ENCODE data around the gene ZNF536. TPM values are rescaled to one million over a fixed set of nuclear protein-coding genes. Genes with fewer than 3 reads are reported as not detected.

The ZNF536 gene
- total and polyA plus RNA-seq, 2 of the 13 experiments (the other 11 are each of a cell fraction or from before 2014, with no cell fraction given), result not detected

DNA sequence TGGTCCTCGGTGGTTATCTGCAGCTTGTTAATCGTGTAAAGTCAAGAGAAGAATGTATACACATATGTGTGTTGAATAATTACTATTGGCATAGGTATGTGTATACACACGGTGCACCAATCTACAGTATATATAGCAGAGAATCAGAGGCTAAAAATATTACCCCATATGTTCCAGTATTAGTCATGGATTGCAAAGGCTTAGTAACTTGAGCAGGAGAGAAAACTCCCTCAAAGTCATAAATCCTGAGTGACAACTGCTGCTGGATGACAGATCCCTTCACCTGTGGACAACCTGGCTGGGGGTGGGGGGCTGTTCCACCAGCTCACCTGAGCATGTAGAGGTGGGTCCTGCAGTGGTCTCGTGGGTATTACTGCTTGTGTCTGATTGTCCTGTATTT is 185.0 kb downstream of the ZNF536 start:
- Histone ChIP-seq H3K4me3 (replicated peaks in 1 of 3; ENCODE audit: insufficient read depth in 1 of 3, low read depth in 2 of 3, low read length in 3 of 3) (no peak overlapping the region), H3K4me1 (ENCODE audit: insufficient read depth, low read length) (no peaks in the 10 kb centered on the region), H4K20me1 (ENCODE audit: insufficient read depth, low read length) (no peaks in the 10 kb centered on the region), H3K36me3 (replicated peaks in 1 of 2; ENCODE audit: control insufficient read depth in 1 of 2, insufficient read depth in 2 of 2, low read length in 2 of 2) (no peaks in the 10 kb centered on the region), H3K27me3 (ENCODE audit: control insufficient read depth in 1 of 2, insufficient read depth in 2 of 2, low read length in 2 of 2) (no peaks in the 10 kb centered on the region; a peak in 1 of 5 replicates), H3K27ac (ENCODE audit: extremely low read length, insufficient read depth, low read length) (no peak overlapping the region), H3K9ac (ENCODE audit: insufficient read depth, low read depth, low read length) (no peak overlapping the region), H3K4me2 (ENCODE audit: low read depth, low read length) (no peak overlapping the region), H3K79me2 (ENCODE audit: insufficient read depth, low read length) (no peaks in the 10 kb centered on the region), H2AFZ (ENCODE audit: low read length) (no peak overlapping the region), H3K9me3 (ENCODE audit: low read length) (no peaks in the 10 kb centered on the region)
- FAIRE-seq (no peak), DNase-seq (ENCODE audit: low spot score) (no peak), ATAC-seq (no peak)
- BruUV-seq (replicated peaks), result no TSS peak
- ChIA-PET POLR2A (no interaction called here), CTCF (ENCODE audit: low intra/inter-chr PET ratio, low total read pairs) (no interaction called here)
- TF ChIP-seq ZNF850 (CRISPR knock-in tag; conservative IDR thresholded peaks at IDR 0.05) (no peak), ZNF274 (CRISPR knock-in tag; IDR thresholded peaks at IDR 0.05) (no peak)
- in situ Hi-C loops (cut with HindIII; ENCODE audit: extremely low pct_ligation_motif_present, low pct_unique_long_range_greater_than_20kb), result no loop called here
- intact Hi-C loops (cut with micrococcal nuclease; ENCODE audit: unreplicated experiment), result no loop called here
- 13% methylated on average over 4 of the region's 4 CpGs for WGBS (ENCODE audit: low lambda C conversion rate)

DNA sequence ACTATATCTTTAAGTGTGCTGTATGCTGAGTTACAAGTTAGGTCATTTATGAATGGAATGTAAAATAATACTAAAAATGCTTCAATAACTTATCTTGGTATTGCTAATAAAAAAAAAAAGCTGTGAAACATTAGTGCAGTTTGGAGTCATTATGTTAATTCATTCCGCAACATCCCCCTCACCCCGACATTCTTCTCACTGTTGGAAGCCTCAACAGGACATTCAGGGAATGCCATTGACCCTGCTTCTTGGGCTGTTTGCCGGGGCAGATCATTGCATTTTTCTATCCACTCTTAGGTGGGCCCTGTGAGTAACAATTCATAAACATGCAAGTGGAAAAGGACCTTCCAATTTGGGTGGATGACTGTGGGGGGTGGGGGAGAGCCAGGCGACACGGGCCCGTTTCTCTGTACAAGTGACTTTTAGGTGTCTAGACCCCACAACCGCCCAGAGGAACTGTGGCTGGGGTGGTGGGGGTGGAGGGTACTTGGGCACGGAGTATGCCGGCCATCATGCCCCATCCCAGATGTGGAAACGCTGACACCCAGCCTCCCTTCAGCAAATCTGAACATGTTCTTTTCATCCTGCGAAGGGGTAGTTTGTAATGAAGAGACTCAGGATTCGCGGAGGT is 185.9 kb downstream of the ZNF536 start:
- Histone ChIP-seq H3K27ac (ENCODE audit: extremely low read length, insufficient read depth, low read length) (no peak overlapping the region), H3K27me3 (ENCODE audit: control insufficient read depth in 1 of 2, insufficient read depth in 2 of 2, low read length in 2 of 2) (no peaks in the 10 kb centered on the region; a peak in 1 of 5 replicates), H3K4me3 (replicated peaks in 1 of 3; ENCODE audit: insufficient read depth in 1 of 3, low read depth in 2 of 3, low read length in 3 of 3) (no peak overlapping the region), H2AFZ (ENCODE audit: low read length) (no peak overlapping the region), H3K4me1 (ENCODE audit: insufficient read depth, low read length) (no peaks in the 10 kb centered on the region), H3K36me3 (replicated peaks in 1 of 2; ENCODE audit: control insufficient read depth in 1 of 2, insufficient read depth in 2 of 2, low read length in 2 of 2) (no peaks in the 10 kb centered on the region), H3K79me2 (ENCODE audit: insufficient read depth, low read length) (no peaks in the 10 kb centered on the region), H3K9me3 (ENCODE audit: low read length) (no peaks in the 10 kb centered on the region), H4K20me1 (ENCODE audit: insufficient read depth, low read length) (no peaks in the 10 kb centered on the region), H3K9ac (ENCODE audit: insufficient read depth, low read depth, low read length) (no peak overlapping the region), H3K4me2 (ENCODE audit: low read depth, low read length) (no peak overlapping the region)
- ATAC-seq (no peak), FAIRE-seq (no peak), DNase-seq (ENCODE audit: low spot score) (no peak)
- ChIA-PET CTCF (ENCODE audit: low intra/inter-chr PET ratio, low total read pairs) (no interaction called here), POLR2A (no interaction called here)
- 59% methylated on average over 7 of the region's 13 CpGs for WGBS (ENCODE audit: low lambda C conversion rate)
- in situ Hi-C loops (cut with HindIII; ENCODE audit: extremely low pct_ligation_motif_present, low pct_unique_long_range_greater_than_20kb), result no loop called here
- BruUV-seq (replicated peaks), result no TSS peak
- intact Hi-C loops (cut with micrococcal nuclease; ENCODE audit: unreplicated experiment), result no loop called here
- TF ChIP-seq, protein P1, sequence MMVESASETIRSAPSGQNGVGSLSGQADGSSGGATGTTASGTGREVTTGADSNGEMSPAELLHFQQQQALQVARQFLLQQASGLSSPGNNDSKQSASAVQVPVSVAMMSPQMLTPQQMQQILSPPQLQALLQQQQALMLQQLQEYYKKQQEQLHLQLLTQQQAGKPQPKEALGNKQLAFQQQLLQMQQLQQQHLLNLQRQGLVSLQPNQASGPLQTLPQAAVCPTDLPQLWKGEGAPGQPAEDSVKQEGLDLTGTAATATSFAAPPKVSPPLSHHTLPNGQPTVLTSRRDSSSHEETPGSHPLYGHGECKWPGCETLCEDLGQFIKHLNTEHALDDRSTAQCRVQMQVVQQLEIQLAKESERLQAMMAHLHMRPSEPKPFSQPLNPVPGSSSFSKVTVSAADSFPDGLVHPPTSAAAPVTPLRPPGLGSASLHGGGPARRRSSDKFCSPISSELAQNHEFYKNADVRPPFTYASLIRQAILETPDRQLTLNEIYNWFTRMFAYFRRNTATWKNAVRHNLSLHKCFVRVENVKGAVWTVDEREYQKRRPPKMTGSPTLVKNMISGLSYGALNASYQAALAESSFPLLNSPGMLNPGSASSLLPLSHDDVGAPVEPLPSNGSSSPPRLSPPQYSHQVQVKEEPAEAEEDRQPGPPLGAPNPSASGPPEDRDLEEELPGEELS (CRISPR knock-in tag; IDR thresholded peaks at IDR 0.05), result no peak
- TF ChIP-seq MXD4 (CRISPR knock-in tag; IDR thresholded peaks at IDR 0.05), result no peak
- TF ChIP-seq RBAK (CRISPR knock-in tag; IDR thresholded peaks at IDR 0.05), result no peak
- no peak for TF ChIP-seq ZNF556 (CRISPR knock-in tag; IDR thresholded peaks at IDR 0.05; ENCODE audit: borderline replicate concordance)
- TF ChIP-seq JARID2 (CRISPR knock-in tag; IDR thresholded peaks at IDR 0.05; ENCODE audit: insufficient replicate concordance), result no peak
- no peak for TF ChIP-seq MIXL1 (CRISPR knock-in tag; IDR thresholded peaks at IDR 0.05)
- TF ChIP-seq, protein P2, sequence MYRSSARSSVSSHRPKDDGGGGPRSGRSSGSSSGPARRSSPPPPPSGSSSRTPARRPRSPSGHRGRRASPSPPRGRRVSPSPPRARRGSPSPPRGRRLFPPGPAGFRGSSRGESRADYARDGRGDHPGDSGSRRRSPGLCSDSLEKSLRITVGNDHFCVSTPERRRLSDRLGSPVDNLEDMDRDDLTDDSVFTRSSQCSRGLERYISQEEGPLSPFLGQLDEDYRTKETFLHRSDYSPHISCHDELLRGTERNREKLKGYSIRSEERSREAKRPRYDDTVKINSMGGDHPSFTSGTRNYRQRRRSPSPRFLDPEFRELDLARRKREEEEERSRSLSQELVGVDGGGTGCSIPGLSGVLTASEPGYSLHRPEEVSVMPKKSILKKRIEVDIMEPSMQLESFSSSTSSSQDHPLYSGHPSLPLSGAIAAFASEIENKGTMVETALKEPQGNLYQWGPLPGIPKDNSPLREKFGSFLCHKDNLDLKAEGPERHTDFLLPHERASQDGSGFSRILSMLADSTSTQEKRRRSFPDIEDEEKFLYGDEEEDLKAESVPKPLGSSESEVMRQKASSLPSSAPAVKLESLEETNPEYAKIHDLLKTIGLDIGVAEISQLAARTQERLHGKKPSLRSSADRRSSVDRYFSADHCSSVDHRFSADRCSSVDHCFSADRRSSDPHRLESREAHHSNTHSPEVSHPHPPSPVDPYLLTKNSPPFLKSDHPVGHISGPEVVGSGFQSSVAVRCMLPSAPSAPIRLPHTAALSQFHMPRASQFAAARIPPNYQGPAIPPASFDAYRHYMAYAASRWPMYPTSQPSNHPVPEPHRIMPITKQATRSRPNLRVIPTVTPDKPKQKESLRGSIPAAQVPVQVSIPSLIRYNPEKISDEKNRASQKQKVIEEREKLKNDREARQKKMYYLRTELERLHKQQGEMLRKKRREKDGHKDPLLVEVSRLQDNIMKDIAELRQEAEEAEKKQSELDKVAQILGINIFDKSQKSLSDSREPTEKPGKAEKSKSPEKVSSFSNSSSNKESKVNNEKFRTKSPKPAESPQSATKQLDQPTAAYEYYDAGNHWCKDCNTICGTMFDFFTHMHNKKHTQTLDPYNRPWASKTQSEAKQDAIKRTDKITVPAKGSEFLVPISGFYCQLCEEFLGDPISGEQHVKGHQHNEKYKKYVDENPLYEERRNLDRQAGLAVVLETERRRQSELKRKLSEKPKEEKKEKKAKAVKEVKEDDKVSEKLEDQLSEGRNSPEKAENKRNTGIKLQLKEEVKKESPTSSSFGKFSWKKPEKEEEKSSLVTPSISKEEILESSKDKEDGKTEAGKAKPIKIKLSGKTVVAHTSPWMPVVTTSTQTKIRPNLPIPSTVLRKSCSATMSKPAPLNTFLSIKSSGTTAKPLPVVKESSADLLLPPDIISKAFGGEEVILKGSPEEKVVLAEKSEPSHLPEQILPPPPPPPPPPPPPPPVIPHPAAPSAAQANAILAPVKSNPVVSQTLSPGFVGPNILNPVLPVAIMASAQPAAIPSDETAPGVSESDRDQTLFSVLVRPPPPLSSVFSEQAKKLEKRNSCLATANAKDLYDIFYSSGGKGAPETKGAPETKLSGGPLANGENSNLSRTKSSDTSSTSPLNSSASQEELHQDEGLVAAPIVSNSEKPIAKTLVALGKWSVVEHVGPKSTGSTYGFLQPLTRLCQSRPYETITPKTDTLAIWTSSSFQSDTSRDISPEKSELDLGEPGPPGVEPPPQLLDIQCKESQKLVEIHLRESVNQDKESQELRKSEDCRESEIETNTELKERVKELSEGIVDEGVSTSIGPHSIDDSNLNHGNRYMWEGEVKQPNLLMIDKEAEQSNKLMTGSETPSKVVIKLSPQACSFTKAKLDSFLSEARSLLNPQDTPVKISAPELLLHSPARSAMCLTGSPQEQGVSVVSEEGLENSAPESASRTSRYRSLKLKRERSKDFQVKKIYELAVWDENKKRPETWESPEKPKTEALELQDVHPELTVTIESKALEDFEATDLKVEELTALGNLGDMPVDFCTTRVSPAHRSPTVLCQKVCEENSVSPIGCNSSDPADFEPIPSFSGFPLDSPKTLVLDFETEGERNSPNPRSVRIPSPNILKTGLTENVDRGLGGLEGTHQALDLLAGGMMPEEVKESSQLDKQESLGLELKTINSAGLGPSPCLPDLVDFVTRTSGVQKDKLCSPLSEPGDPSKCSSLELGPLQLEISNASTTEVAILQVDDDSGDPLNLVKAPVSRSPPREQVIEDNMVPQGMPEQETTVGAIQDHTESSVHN (CRISPR knock-in tag; IDR thresholded peaks at IDR 0.05), result no peak
